Lung microvascular endothelial cell (primary cell): Measurements from ENCODE around the gene PARD6G. TPM values are rescaled to one million over a fixed set of nuclear protein-coding genes. Genes with fewer than 3 reads are reported as not detected.

ENCODE experiments used
- DNase-seq, 2 donors: peaks; one replicate each; pipeline versions ENCODE4 v3.0.0 to v3.0.0-alpha.2; 2010; ENCODE audit warnings: low read depth in 2 of 2
- total RNA-seq: library from RNA; depleted of rRNA; stranded (reverse); fragments of >200 nt; gene quantifications from 2 replicates; pipeline ENCODE4 v1.2.1, GENCODE V29; 2014

PARD6G gene
- total RNA-seq, 1 donor from 2014 or later = 74.8 TPM

- DNase-seq = no peak
Measured at GRCh38 chr18:80191264-80191663, 56.0 kb downstream of the PARD6G start.

DNA sequence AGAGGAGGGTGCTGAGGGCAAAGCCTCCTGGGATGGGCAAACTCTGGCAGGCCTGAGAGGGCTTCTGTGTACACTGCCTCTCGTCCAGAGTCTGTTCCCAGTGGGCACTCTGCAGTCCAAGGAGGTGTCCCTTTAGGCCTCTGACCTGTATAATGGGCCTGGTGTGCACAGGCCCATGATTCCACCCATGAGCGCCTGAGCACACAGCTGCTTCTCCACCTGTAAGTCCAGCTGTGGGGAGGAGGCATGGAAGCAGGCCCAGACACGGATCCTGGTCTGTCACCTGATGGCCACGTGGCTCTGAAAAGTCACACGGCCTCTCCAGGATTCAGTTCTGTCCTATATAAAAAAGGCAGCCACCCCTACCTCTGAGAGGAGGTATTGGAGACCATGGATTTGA is 57.0 kb downstream of the PARD6G start:
- no peak for DNase-seq

DNA sequence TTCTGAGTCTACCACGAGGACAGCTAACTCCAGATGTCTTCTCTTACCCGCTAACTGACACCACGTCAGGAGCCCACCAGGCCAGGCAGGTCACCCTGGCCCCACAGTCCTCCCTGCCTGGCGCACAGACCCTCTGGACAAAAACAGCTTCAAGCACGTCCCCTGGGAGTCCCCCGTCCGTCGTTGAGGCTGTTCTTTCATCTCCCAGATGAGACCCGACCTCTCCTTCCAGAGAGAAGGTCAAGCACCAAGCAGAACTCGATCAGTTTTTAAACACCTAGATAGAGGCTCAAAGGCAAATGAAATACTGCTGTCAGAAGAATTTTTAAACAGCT is 57.8 kb downstream of the PARD6G start:
- DNase-seq = no peak

DNA sequence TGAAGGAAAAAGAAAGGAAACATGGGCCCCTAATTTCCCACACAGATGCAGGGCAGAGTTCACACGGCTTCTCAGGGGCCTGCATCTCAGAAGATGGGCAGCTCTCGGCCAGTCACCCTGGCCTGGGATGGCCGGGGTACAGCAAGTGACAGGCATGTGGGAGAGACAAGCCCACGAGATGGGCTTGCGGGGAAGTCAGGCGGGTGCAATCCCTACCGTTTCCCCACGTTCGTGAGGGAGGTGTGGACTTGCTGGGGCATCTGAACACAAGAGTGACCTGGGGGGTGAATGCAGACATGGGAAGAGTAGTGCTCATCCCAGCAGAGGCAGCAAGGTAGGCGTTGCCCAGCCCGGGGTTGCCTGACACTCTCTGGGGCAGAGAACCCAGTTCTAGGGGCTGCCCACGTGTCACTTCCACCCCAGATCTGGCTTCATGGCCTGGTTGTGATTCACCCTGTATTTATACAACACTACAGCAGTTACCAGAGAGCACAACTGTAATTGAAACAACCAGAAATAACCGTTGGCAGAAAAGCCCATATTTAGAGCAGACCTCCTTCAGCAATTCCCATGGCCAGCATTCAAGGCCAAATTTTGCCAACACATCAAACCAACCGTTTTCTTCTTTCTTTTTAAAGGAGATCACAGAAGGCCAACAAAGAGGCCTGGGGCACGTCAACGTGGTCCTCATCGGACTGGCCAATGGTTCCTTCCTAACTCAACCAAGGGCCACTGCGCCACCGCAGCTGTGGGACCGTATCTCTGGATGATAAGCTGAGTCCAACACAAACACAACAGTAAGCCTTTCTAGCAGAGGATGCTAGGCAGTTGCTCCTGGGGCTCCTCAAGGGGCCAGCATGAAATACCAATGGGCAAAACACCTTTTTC is 58.4 kb downstream of the PARD6G start:
- DNase-seq = no peak

DNA sequence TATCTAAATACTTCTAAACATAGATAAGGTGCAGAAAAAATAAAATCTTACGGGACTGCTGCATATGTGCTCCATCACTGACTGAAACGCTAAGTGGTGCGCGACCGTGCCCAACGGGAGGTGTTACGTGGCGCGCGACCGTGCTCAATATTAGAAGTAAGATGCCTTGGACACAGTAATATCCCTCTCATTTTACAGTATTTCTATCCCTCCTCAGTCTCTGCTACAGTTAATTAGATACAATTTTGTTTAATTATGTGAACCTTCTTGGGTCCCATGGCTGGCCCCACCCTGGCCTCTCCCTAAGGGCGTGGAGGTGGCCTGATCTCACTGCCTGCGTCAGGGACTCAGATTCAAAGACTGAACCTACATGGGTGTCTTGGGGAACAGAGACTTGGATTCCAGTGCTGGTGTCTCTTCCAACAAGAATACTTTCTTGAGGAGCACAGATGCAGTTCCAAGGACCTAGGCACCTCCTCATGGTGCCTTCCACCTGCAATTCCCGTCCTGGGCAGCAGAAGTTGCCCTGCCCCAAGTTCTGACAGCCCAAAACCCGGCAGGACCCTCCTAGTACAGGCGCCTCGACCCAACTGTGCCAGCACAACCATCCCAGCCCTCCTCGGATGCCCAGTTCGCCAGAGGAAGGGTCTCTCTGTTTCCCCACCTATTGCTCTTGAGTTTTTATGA is 59.2 kb downstream of the PARD6G start:
- DNase-seq = no peak

GRCh38 chr18:80185545-80185944 is 61.8 kb downstream of the PARD6G start:
- DNase-seq = no peak

DNA sequence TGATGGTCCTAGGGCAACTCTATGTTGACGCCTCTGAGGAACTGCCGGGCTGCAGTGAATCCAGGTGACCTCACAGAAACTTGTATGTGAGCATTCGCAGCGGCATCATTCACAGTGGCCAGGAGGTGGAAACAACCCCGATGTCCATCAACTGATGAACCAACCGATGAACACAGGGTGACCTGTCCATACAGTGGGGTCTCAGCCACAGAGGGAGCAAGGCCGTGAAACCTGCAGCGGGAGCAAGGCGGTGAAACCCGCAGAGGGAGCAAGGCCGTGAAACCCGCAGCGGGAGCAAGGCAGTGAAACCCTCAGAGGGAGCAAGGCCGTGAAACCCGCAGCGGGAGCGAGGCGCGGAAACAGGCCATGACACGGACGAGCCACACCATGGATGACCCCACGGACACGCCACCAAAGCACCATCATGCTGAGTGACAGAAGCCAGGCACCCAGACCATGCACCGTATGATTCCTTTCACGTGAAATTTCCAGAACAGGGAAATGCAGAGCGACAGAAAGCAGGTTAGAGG is 63.0 kb downstream of the PARD6G start:
- DNase-seq = no peak

GRCh38 chr18:80183273-80184050 is 63.9 kb downstream of the PARD6G start:
- peak in 1 of 2 donors; percentile 80 for DNase-seq

- no peak for DNase-seq
Measured at GRCh38 chr18:80182855-80183254, 64.5 kb downstream of the PARD6G start.

DNA sequence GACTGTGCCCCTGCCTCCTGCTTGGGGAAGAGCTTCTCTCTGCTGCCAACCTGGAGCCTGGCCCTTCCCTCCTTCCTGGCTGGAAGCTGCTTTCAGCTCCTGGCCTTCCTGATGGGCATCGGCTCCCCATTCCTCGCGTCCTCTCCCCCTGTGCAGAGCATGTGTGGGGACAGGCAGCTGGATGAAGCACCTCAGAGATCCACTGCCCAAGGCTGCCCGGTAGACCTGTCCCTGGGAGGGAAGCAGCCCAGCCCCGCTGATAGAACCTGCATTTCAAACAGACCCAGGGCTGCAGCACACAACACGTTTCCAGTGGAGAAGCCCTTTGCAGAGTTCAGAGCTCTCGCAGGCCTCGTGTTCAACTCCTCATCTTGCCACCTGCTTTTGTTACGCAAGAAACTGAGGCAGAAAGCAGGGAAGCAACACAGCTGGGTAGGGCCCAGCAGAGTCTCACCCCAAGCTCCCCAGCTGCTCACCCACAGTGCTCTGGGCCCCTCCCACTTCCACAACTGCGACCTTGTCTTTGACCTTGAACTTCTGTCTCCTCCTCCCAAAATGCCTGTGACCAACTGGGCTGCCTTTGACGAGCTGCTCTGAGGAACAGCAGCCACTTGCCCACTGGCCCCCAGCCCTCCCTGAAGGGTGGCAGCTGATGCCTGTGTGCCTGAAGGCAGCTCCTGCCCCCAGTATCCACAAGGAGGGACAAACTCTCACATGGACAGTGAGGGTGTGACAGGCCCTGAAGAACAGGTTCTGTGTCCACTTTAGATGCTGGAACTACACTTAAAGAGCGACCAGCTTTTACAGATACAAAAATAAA is 65.5 kb downstream of the PARD6G start:
- DNase-seq = no peak

DNA sequence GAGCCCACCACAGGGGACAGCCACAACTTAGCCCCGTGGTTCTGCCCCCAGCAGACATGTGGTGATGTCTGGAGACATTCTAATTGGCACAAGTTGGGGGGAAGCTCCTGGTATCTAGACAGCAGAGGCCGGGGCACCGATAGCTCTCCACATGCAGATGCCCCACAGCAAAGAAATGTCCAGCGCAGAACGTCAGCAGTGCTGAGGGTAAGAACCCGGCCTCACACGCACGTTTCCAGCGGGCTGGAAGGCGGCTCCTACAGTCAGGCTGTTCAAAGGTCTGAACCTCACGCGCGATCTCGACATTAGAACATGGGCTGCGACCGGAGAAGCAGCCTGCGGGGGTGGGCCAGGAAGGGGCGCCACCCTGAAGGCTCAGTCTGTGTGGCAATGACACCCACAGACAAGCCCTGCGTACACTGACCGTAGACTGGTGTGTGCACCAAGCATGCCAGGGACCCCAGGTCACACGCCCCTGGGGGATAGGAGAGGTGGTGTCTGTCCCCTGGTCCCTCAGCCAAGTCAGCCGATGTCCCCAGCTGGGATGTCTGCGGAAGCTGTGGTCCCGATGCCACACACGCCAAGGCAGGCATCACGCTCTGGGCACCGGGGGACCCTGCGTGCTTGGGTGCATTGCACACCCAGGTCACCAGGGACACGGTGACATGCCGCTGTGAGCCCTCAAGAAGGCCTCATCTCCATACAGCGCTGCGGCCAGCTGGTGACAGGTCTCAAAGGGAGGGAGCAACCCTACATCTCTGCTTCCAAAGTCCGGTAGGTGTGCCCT is 66.3 kb downstream of the PARD6G start:
- DNase-seq = no peak

- no peak for DNase-seq
Measured at GRCh38 chr18:80179857-80180558, 67.3 kb downstream of the PARD6G start.

DNA sequence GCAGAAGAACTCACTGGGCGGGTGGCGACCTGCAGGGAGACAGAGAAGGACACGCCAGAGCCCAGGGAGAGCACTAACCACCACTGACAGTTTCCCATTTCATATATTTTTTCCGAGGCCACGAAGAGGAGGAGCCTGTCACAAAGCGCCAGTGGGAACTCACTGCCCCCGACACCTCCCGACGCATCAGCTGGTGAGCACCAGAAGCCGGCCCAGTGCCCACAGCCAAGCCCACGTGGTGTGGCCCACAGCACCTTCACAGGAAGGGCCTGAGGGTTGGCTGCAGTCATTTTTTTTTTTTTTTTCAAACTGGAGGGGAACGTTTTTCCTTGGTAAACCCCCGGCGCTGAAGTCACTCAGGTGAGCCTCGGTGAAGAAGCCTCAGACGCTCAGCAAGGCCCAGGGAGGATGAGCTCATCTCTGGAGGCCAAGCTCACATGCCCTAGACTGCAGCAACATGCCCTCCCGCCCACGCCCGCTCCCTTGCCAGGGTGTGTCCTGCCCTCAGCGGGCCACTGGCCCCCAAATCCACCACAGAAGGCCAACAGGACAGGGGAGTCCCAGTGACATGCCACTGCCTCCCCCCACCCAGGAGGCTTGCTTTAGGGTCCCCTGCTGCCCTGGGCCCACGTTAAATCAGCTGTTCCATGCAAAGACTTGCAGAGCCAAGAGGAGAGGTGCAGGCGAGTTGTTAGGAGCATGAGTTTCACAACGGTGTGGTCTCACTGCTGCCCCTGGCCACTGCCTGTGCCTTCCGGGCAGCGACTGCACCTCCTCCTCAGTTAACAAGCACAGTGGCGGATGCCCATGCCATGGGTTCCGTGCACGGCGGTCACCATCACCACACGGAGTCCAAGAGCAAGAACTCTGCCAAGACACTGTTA is 68.1 kb downstream of the PARD6G start:
- DNase-seq = peak in 1 of 2 donors; percentile 61

GRCh38 chr18:80177128-80177527 is 70.2 kb downstream of the PARD6G start:
- no peak for DNase-seq

DNA sequence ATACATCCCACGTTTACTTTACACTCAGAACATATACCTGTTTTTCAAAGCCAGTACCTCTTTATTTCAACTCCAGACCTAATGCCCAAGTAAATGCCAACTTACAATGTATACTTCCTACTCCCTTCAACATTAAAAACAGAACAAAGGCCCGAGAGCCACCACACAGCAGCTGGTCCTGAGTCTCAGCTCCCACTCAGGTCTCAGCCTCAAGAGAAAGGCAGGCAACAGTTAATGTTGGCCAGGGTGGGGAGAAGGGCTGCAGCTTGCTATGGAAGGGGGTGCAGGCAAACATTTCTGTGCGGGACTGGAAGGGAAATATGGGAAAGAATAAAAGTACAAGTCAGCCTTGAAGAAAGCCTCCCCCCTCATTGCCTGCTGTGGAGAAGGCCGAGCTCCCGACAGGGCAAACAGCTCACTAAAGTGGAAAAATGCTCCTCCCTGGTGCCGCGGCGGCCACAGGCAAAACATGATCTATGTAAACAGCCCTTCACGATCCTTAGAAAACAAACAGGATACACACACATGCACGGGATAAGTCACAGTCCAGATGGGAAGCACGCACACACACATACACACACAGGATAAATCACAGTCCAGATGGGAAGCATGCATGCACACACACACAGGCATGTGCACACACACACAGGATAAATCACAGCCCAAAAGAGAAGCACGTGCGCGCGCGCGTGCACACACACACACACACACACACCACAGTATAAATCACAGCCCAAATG is 70.8 kb downstream of the PARD6G start:
- peak in 1 of 2 donors; percentile 70 for DNase-seq

- DNase-seq = peak in 1 of 2 donors; percentile 41
Measured at GRCh38 chr18:80175451-80176204, 71.7 kb downstream of the PARD6G start.

- no peak for DNase-seq
Measured at GRCh38 chr18:80173060-80173459, 74.3 kb downstream of the PARD6G start.
